Adrenal gland (tissue), 5 donors: ENCODE measurements around the gene MADD.

Source experiments
- CTCF ChIP-seq, 6 experiments: fragments of 450-650 bp in 4 of 6; fragments of 200-600 bp in 2 of 6; sonication (generic) in 1 of 6; IDR thresholded peaks; 1 replicate in 5 of 6; 2 replicates in 1 of 6; pipeline versions ENCODE4 v1.5.1 to v1.8.0; 2016 to 2021; ENCODE audit warnings: antibody characterized with exemption in 6 of 6, mild to moderate bottlenecking in 2 of 6, moderate library complexity in 1 of 6
- POLR2A ChIP-seq, 2 donors: fragments of 450-650 bp; IDR thresholded peaks; one replicate each; pipeline ENCODE4 v1.6.1; 2017; ENCODE audit warnings: antibody characterized with exemption in 2 of 2, mild to moderate bottlenecking in 2 of 2, moderate library complexity in 1 of 2
- donor health status: DM: no; HTN: no; CAD: no.

GRCh38 chr11:47361419-47361818 lies 91.5 kb downstream of the MADD start:
- no peak for TF ChIP-seq POLR2A (IDR thresholded peaks at IDR 0.05)
- no peak for TF ChIP-seq CTCF (IDR thresholded peaks at IDR 0.05)
